HEK293 (cell line): Measurements from ENCODE around the gene SPINT2.
A peak's percentile ranks its signal among the peaks of the same experiment; 100 is the strongest.

ENCODE experiments used
- CTCF ChIA-PET: fragments of 350-600 bp; formaldehyde crosslinking; extraction: SDS; loops from one replicate; lab custom pipeline; 2021; ENCODE audit warnings: antibody characterized with exemption; lab: Yijun Ruan, JAX
- POLR2A ChIA-PET: fragments of 300-600 bp; formaldehyde crosslinking; extraction: SDS; loops from one replicate; lab custom pipeline; 2020; ENCODE audit warnings: antibody characterized with exemption, inconsistent platforms; lab: Yijun Ruan, JAX
- H3K27ac ChIP-seq: fragments of 200-500 bp; sonication (Bioruptor generic); 2 replicates; pipeline ENCODE4 v1.5.1; 2014; ENCODE audit warnings: low read depth, low read length, control low read depth, inconsistent platforms; ENCODE audit errors: extremely low read depth
- H3K36me3 ChIP-seq, 2 experiments: fragments of 200-500 bp in 1 of 2; sonication (Bioruptor generic) in 1 of 2; 1 replicate in 1 of 2; 2 replicates in 1 of 2; pipeline ENCODE4 v1.5.1; 2014 to 2017; ENCODE audit warnings: inconsistent platforms in 2 of 2, low read length in 2 of 2; ENCODE audit not compliant: control insufficient read depth in 2 of 2, insufficient read depth in 1 of 2
- H3K4me1 ChIP-seq: fragments of 200-500 bp; sonication (Bioruptor generic); 2 replicates; pipeline ENCODE4 v1.5.1; 2014; ENCODE audit warnings: mild to moderate bottlenecking, low read length, inconsistent platforms; ENCODE audit not compliant: control insufficient read depth, insufficient read depth
- H3K4me3 ChIP-seq: 2 replicates; pipeline ENCODE4 v1.5.1; 2011; ENCODE audit warnings: low read depth, mild to moderate bottlenecking, control low read depth, low read length, moderate library complexity
- H3K9me3 ChIP-seq: fragments of 200-500 bp; sonication (Bioruptor generic); 2 replicates; pipeline ENCODE4 v1.5.1; 2014; ENCODE audit warnings: low read depth, low read length, inconsistent platforms; ENCODE audit not compliant: control insufficient read depth, insufficient read depth
- GFI1B ChIP-seq: fragments of 450-650 bp; formaldehyde crosslinking; IDR thresholded peaks from 2 replicates; pipeline ENCODE4 v1.5.1; 2016; ENCODE audit warnings: missing biosample characterization, missing genetic modification characterization
- GLIS2 ChIP-seq: fragments of 450-650 bp; formaldehyde crosslinking; IDR thresholded peaks from 2 replicates; pipeline ENCODE4 v1.5.1; 2016; ENCODE audit warnings: missing biosample characterization, missing genetic modification characterization
- KLF9 ChIP-seq: fragments of 450-650 bp; formaldehyde crosslinking; IDR thresholded peaks from 2 replicates; pipeline ENCODE4 v1.5.1; 2016; ENCODE audit warnings: missing biosample characterization, missing genetic modification characterization, low read depth
- REST ChIP-seq: fragments of 450-650 bp; formaldehyde crosslinking; IDR thresholded peaks from 2 replicates; pipeline ENCODE4 v1.5.1; 2016; ENCODE audit warnings: missing biosample characterization, missing genetic modification characterization
- ZBTB26 ChIP-seq: fragments of 450-650 bp; formaldehyde crosslinking; optimal IDR thresholded peaks from 2 replicates; pipeline ENCODE3; 2016; ENCODE audit warnings: missing biosample characterization, mild to moderate bottlenecking, missing genetic modification characterization
- ZBTB7A ChIP-seq: fragments of 450-650 bp; formaldehyde crosslinking; IDR thresholded peaks from 2 replicates; pipeline ENCODE4 v1.5.1; 2016; ENCODE audit warnings: low read depth, missing biosample characterization, missing genetic modification characterization
- ZNF248 ChIP-seq: fragments of 450-650 bp; formaldehyde crosslinking; IDR thresholded peaks from 2 replicates; pipeline ENCODE4 v1.5.1; 2017; ENCODE audit warnings: missing biosample characterization, missing genetic modification characterization
- ZNF311 ChIP-seq: fragments of 450-650 bp; formaldehyde crosslinking; IDR thresholded peaks from 2 replicates; pipeline ENCODE4 v1.5.1; 2017; ENCODE audit warnings: missing biosample characterization, missing genetic modification characterization, borderline replicate concordance
- ZNF350 ChIP-seq: fragments of 450-650 bp; formaldehyde crosslinking; IDR thresholded peaks from 2 replicates; pipeline ENCODE4 v1.5.0; 2017; ENCODE audit warnings: missing biosample characterization, mild to moderate bottlenecking, missing genetic modification characterization
- ZNF48 ChIP-seq: fragments of 450-650 bp; formaldehyde crosslinking; IDR thresholded peaks from 2 replicates; pipeline ENCODE4 v1.5.1; 2016; ENCODE audit warnings: missing biosample characterization, missing genetic modification characterization
- ZNF529 ChIP-seq: fragments of 450-650 bp; formaldehyde crosslinking; IDR thresholded peaks from 2 replicates; pipeline ENCODE4 v1.5.1; 2017; ENCODE audit warnings: missing genetic modification characterization, missing biosample characterization; ENCODE audit not compliant: insufficient replicate concordance
- ZNF548 ChIP-seq: fragments of 450-650 bp; formaldehyde crosslinking; IDR thresholded peaks from 2 replicates; pipeline ENCODE4 v1.5.1; 2016; ENCODE audit warnings: missing biosample characterization, missing genetic modification characterization
- ZNF654 ChIP-seq: fragments of 450-650 bp; formaldehyde crosslinking; IDR thresholded peaks from 2 replicates; pipeline ENCODE4 v1.5.1; 2016; ENCODE audit warnings: low read depth, missing biosample characterization, missing genetic modification characterization
- ZNF785 ChIP-seq: fragments of 450-650 bp; formaldehyde crosslinking; IDR thresholded peaks from 2 replicates; pipeline ENCODE4 v1.5.1; 2016; ENCODE audit warnings: missing biosample characterization, missing genetic modification characterization
- ZSCAN30 ChIP-seq: fragments of 450-650 bp; IDR thresholded peaks from 2 replicates; pipeline ENCODE4 v1.5.1; 2018; ENCODE audit warnings: missing biosample characterization, mild to moderate bottlenecking, missing genetic modification characterization, moderate library complexity
- TF ChIP-seq, protein P1 (sequence below): fragments of 450-650 bp; formaldehyde crosslinking; IDR thresholded peaks from 2 replicates; pipeline ENCODE4 v1.5.1; 2017; ENCODE audit warnings: missing biosample characterization, missing genetic modification characterization
- TF ChIP-seq, protein P2 (sequence below): fragments of 450-650 bp; IDR thresholded peaks from 2 replicates; pipeline ENCODE4 v1.5.1; 2018; ENCODE audit warnings: missing biosample characterization, missing genetic modification characterization
- TF ChIP-seq, protein P3 (sequence below): fragments of 450-650 bp; formaldehyde crosslinking; IDR thresholded peaks from 2 replicates; pipeline ENCODE4 v1.5.0; 2017; ENCODE audit warnings: missing biosample characterization, missing genetic modification characterization, borderline replicate concordance
- TF ChIP-seq, protein P4 (sequence below): fragments of 450-650 bp; formaldehyde crosslinking; IDR thresholded peaks from 2 replicates; pipeline ENCODE4 v1.5.1; 2016; ENCODE audit warnings: missing biosample characterization, missing genetic modification characterization
- TF ChIP-seq, protein P5 (sequence below): fragments of 450-650 bp; formaldehyde crosslinking; IDR thresholded peaks from 2 replicates; pipeline ENCODE4 v1.5.1; 2016; ENCODE audit warnings: missing biosample characterization, missing genetic modification characterization, borderline replicate concordance

Gene SPINT2

DNA sequence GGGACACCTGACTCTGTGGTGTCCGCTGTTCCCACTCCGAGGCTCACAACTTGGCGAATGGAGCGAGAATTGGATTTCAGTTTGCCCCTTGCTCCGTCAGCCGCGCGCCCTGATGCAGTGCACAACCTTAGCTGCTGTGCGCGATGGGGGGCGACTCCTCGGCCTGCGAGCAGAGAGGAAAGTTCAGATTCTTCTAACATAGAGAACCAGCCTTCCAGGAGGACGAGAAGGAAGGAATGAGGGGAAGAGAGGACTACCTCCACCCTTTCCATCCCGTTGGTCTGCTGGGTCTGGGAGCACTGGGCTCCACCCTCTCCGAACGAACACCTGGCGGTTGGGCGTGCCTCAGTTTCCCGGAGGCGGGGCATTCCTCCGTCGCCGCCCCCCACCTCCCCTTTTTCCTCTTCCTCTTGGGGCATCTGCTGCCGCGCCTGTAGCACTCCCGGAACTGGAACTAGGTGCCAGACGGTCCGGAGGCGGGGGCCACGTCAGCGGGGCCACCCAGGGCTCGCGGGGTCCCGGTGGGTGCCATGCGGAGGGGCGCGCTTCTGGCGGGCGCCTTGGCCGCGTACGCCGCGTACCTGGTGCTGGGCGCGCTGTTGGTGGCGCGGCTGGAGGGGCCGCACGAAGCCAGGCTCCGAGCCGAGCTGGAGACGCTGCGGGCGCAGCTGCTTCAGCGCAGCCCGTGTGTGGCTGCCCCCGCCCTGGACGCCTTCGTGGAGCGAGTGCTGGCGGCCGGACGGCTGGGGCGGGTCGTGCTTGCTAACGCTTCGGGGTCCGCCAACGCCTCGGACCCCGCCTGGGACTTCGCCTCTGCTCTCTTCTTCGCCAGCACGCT is 55.3 kb downstream of the SPINT2 start, which contains the start of gene KCNK6:
KCNK6 (plus strand) TSS at position 425 of the 838 bp plus-strand sequence; CDS start at position 531, 106 bp downstream.
- Histone ChIP-seq H3K27ac (peak within 1 kb of the TSS; percentile 51; the same call in 1 of the 2 replicates), H3K9me3 (no peaks in the 10 kb centered on the region), H3K4me1 (peaks cover 12% of the 10 kb centered on the region), H3K4me3 (peak within 1 kb of the TSS; percentile 27), H3K36me3 (no peaks in the 10 kb centered on the region; a peak in 1 of 3 replicates)
- ChIA-PET POLR2A (interaction anchor here (0.6 to 2.9 kb wide), 4 partner anchors 42 to 73 kb away, joined by 6 to 13 read pairs (median 9); partner anchors contain the start of genes PSMD8 and SPINT2), CTCF (interaction anchor here (0.7 to 1.4 kb wide), 6 partner anchors 8 to 417 kb away, joined by 3 to 6 read pairs (median 4); no protein-coding TSS in a partner anchor)
- TF ChIP-seq, protein P1, sequence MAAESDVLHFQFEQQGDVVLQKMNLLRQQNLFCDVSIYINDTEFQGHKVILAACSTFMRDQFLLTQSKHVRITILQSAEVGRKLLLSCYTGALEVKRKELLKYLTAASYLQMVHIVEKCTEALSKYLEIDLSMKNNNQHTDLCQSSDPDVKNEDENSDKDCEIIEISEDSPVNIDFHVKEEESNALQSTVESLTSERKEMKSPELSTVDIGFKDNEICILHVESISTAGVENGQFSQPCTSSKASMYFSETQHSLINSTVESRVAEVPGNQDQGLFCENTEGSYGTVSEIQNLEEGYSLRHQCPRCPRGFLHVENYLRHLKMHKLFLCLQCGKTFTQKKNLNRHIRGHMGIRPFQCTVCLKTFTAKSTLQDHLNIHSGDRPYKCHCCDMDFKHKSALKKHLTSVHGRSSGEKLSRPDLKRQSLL (tag by site-specific recombination): 0 out of 2 replicates have a peak, but pooled peaks have one; percentile 6
- TF ChIP-seq ZNF48: no peak
- TF ChIP-seq, protein P2, sequence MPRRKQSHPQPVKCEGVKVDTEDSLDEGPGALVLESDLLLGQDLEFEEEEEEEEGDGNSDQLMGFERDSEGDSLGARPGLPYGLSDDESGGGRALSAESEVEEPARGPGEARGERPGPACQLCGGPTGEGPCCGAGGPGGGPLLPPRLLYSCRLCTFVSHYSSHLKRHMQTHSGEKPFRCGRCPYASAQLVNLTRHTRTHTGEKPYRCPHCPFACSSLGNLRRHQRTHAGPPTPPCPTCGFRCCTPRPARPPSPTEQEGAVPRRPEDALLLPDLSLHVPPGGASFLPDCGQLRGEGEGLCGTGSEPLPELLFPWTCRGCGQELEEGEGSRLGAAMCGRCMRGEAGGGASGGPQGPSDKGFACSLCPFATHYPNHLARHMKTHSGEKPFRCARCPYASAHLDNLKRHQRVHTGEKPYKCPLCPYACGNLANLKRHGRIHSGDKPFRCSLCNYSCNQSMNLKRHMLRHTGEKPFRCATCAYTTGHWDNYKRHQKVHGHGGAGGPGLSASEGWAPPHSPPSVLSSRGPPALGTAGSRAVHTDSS: no peak
- no peak for TF ChIP-seq GFI1B (tag by site-specific recombination)
- TF ChIP-seq ZSCAN30: no peak
- TF ChIP-seq ZNF248 (tag by site-specific recombination): no peak
- no peak for TF ChIP-seq ZNF350 (tag by site-specific recombination)
- TF ChIP-seq, protein P3, sequence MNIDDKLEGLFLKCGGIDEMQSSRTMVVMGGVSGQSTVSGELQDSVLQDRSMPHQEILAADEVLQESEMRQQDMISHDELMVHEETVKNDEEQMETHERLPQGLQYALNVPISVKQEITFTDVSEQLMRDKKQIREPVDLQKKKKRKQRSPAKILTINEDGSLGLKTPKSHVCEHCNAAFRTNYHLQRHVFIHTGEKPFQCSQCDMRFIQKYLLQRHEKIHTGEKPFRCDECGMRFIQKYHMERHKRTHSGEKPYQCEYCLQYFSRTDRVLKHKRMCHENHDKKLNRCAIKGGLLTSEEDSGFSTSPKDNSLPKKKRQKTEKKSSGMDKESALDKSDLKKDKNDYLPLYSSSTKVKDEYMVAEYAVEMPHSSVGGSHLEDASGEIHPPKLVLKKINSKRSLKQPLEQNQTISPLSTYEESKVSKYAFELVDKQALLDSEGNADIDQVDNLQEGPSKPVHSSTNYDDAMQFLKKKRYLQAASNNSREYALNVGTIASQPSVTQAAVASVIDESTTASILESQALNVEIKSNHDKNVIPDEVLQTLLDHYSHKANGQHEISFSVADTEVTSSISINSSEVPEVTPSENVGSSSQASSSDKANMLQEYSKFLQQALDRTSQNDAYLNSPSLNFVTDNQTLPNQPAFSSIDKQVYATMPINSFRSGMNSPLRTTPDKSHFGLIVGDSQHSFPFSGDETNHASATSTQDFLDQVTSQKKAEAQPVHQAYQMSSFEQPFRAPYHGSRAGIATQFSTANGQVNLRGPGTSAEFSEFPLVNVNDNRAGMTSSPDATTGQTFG: no peak
- TF ChIP-seq ZBTB7A (tag by site-specific recombination): no peak
- TF ChIP-seq ZNF311 (tag by site-specific recombination): no peak
- TF ChIP-seq, protein P4, sequence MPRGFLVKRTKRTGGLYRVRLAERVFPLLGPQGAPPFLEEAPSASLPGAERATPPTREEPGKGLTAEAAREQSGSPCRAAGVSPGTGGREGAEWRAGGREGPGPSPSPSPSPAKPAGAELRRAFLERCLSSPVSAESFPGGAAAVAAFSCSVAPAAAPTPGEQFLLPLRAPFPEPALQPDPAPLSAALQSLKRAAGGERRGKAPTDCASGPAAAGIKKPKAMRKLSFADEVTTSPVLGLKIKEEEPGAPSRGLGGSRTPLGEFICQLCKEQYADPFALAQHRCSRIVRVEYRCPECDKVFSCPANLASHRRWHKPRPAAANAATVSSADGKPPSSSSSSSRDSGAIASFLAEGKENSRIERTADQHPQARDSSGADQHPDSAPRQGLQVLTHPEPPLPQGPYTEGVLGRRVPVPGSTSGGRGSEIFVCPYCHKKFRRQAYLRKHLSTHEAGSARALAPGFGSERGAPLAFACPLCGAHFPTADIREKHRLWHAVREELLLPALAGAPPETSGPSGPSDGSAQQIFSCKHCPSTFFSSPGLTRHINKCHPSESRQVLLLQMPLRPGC (tag by site-specific recombination): no peak
- TF ChIP-seq ZNF785 (tag by site-specific recombination): no peak
- TF ChIP-seq ZNF654 (tag by site-specific recombination): no peak
- no peak for TF ChIP-seq REST (tag by site-specific recombination)
- peak; percentile 62; the same call in 1 of the 2 replicates for TF ChIP-seq GLIS2
- no peak for TF ChIP-seq KLF9 (tag by site-specific recombination)
- TF ChIP-seq, protein P5, sequence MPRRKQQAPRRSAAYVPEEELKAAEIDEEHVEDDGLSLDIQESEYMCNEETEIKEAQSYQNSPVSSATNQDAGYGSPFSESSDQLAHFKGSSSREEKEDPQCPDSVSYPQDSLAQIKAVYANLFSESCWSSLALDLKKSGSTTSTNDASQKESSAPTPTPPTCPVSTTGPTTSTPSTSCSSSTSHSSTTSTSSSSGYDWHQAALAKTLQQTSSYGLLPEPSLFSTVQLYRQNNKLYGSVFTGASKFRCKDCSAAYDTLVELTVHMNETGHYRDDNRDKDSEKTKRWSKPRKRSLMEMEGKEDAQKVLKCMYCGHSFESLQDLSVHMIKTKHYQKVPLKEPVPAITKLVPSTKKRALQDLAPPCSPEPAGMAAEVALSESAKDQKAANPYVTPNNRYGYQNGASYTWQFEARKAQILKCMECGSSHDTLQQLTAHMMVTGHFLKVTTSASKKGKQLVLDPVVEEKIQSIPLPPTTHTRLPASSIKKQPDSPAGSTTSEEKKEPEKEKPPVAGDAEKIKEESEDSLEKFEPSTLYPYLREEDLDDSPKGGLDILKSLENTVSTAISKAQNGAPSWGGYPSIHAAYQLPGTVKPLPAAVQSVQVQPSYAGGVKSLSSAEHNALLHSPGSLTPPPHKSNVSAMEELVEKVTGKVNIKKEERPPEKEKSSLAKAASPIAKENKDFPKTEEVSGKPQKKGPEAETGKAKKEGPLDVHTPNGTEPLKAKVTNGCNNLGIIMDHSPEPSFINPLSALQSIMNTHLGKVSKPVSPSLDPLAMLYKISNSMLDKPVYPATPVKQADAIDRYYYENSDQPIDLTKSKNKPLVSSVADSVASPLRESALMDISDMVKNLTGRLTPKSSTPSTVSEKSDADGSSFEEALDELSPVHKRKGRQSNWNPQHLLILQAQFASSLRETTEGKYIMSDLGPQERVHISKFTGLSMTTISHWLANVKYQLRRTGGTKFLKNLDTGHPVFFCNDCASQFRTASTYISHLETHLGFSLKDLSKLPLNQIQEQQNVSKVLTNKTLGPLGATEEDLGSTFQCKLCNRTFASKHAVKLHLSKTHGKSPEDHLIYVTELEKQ: no peak
- TF ChIP-seq ZBTB26 (tag by site-specific recombination): peak; percentile 70
- no peak for TF ChIP-seq ZNF548 (tag by site-specific recombination)
- TF ChIP-seq ZNF529 (tag by site-specific recombination): no peak
